NCI-H2196 (cell line): ENCODE results near the gene SLC35F3.
"Not testable (repeated sequence)": the region's sequence is repeated elsewhere in the genome, so short reads cannot be mapped to it uniquely, and the experiment has no call there.

Source experiments
- DNase-seq: peaks from one replicate; lab custom pipeline; 2025; ENCODE audit not compliant: unreplicated experiment; lab: John Stamatoyannopoulos, UW

Gene SLC35F3

GRCh38 chr1:234176847-234177246 lies 272.4 kb downstream of the SLC35F3 start:
- DNase-seq = not testable (repeated sequence)

- DNase-seq = no peak
Observed at GRCh38 chr1:234185438-234185837, 281.0 kb downstream of the SLC35F3 start.

- DNase-seq = no peak
Observed at GRCh38 chr1:234186037-234186688, 281.7 kb downstream of the SLC35F3 start.

- DNase-seq = no peak
Observed at GRCh38 chr1:234188454-234188792, 283.9 kb downstream of the SLC35F3 start.

GRCh38 chr1:234197839-234198238 lies 293.4 kb downstream of the SLC35F3 start:
- DNase-seq = no peak

- no peak for DNase-seq
Observed at GRCh38 chr1:234199476-234200127, 295.1 kb downstream of the SLC35F3 start.

- no peak for DNase-seq
Observed at GRCh38 chr1:234200566-234200965, 296.1 kb downstream of the SLC35F3 start.

- DNase-seq = no peak
Observed at GRCh38 chr1:234201600-234201999, 297.1 kb downstream of the SLC35F3 start.

- DNase-seq = no peak
Observed at GRCh38 chr1:234205966-234206365, 301.5 kb downstream of the SLC35F3 start.

GRCh38 chr1:234206651-234207284 lies 302.3 kb downstream of the SLC35F3 start:
- no peak for DNase-seq

GRCh38 chr1:234208351-234208750 lies 303.9 kb downstream of the SLC35F3 start:
- DNase-seq = no peak

- no peak for DNase-seq
Observed at GRCh38 chr1:234208791-234209190, 304.3 kb downstream of the SLC35F3 start.

- not testable (repeated sequence) for DNase-seq
Observed at GRCh38 chr1:234210429-234210828, 306.0 kb downstream of the SLC35F3 start.

- not testable (repeated sequence) for DNase-seq
Observed at GRCh38 chr1:234211855-234212254, 307.4 kb downstream of the SLC35F3 start.

GRCh38 chr1:234212764-234213657 lies 308.5 kb downstream of the SLC35F3 start:
- DNase-seq = no peak

- DNase-seq = no peak
Observed at GRCh38 chr1:234213658-234214128, 309.2 kb downstream of the SLC35F3 start.

- DNase-seq = no peak
Observed at GRCh38 chr1:234214129-234214910, 309.8 kb downstream of the SLC35F3 start.

GRCh38 chr1:234214911-234215892 lies 310.7 kb downstream of the SLC35F3 start:
- no peak for DNase-seq

- no peak for DNase-seq
Observed at GRCh38 chr1:234216116-234216703, 311.7 kb downstream of the SLC35F3 start.
